Activated T-helper 2 cell treated with anti-CD3 and anti-CD28 coated beads, Interferon-gamma antibody, Interleukin-2, Interleukin-4, amounts not matched to agents 10 μg/mL and 5 μg/mL and 100 μg/mL, durations not matched to agents 14 hours and 24 hours and 36 hours (primary cell): ENCODE measurements around the gene TCEAL8. TPM values are rescaled to one million over a fixed set of nuclear protein-coding genes. Genes with fewer than 3 reads are reported as not detected.
A peak's percentile ranks its signal among the peaks of the same experiment; 100 is the strongest.
"Not testable (repeated sequence)": the region's sequence is repeated elsewhere in the genome, so short reads cannot be mapped to it uniquely, and the experiment has no call there.

Experiments used
- DNase-seq: peaks from one replicate; pipeline ENCODE4 v3.0.0; 2021; ENCODE audit warnings: low spot score
- H3K27ac Mint-ChIP-seq: one replicate; pipeline ENCODE4 v1.8.0; 2021; ENCODE audit warnings: mixed read lengths
- H3K27me3 Mint-ChIP-seq: one replicate; pipeline ENCODE4 v1.8.0; 2021; ENCODE audit warnings: low read depth, mixed read lengths
- H3K36me3 Mint-ChIP-seq: one replicate; pipeline ENCODE4 v1.8.0; 2021; ENCODE audit warnings: low read depth, mixed read lengths
- H3K4me1 Mint-ChIP-seq: one replicate; pipeline ENCODE4 v1.8.0; 2021; ENCODE audit warnings: low read depth, mixed read lengths
- H3K4me3 Mint-ChIP-seq: one replicate; pipeline ENCODE4 v1.8.0; 2021; ENCODE audit warnings: low read depth, mild to moderate bottlenecking, moderate library complexity, mixed read lengths
- H3K9me3 Mint-ChIP-seq: one replicate; pipeline ENCODE4 v1.8.0; 2021; ENCODE audit warnings: mixed read lengths
- intact Hi-C: fragments of 100-400 bp; cut with micrococcal nuclease; formaldehyde crosslinking; loops from one replicate; pipeline ENCODE4 v1.15.1; 2023
- total RNA-seq: library from RNA; stranded (reverse); gene quantifications from 2 replicates; pipeline ENCODE4 v1.2.3, GENCODE V29; 2022

The TCEAL8 gene
- total RNA-seq, 1 donor from 2014 or later, result 30.1 TPM

GRCh38 chrX:103249805-103250204 is 5.2 kb downstream of the TCEAL8 start:
- Mint-ChIP-seq H3K27ac (no peak overlapping the region), H3K4me3 (no peak overlapping the region), H3K9me3 (no peaks in the 10 kb centered on the region), H3K4me1 (peaks cover 9% of the 10 kb centered on the region), H3K27me3 (peaks cover 10% of the 10 kb centered on the region), H3K36me3 (peaks cover 20% of the 10 kb centered on the region)
- no peak for DNase-seq
- intact Hi-C loops, result loop anchor here (5.0 kb wide), 1 partner anchor 437 kb away; the partner anchor contains the start of gene MORF4L2

- intact Hi-C loops, result loop anchor here (1.0 to 5.0 kb wide), 2 partner anchors 37 to 439 kb away; partner anchors contain the start of gene MORF4L2
- peaks cover 8% of the 10 kb centered on the region for H3K36me3 Mint-ChIP-seq
Measured at GRCh38 chrX:103248553-103248952, 6.4 kb downstream of the TCEAL8 start.

GRCh38 chrX:103240155-103240554 is 14.8 kb downstream of the TCEAL8 start:
- H3K4me3 Mint-ChIP-seq, result no peak overlapping the region
- no peak for DNase-seq
- no peaks in the 10 kb centered on the region for H3K9me3 Mint-ChIP-seq
- intact Hi-C loops, result no loop called here
- H3K27me3 Mint-ChIP-seq, result no peaks in the 10 kb centered on the region
- no peak overlapping the region for H3K27ac Mint-ChIP-seq
- no peaks in the 10 kb centered on the region for H3K4me1 Mint-ChIP-seq
- H3K36me3 Mint-ChIP-seq, result no peaks in the 10 kb centered on the region

More at GRCh38 chrX:103248553-103248952, 6.4 kb downstream of the TCEAL8 start:
- no peaks in the 10 kb centered on the region for H3K9me3 Mint-ChIP-seq
- DNase-seq, result no peak
- peaks cover 3% of the 10 kb centered on the region for H3K4me1 Mint-ChIP-seq
- H3K27me3 Mint-ChIP-seq, result peaks cover 10% of the 10 kb centered on the region
- H3K4me3 Mint-ChIP-seq, result no peak overlapping the region
- no peak overlapping the region for H3K27ac Mint-ChIP-seq

GRCh38 chrX:103236296-103236695 is 18.7 kb downstream of the TCEAL8 start:
- Mint-ChIP-seq H3K9me3 (no peaks in the 10 kb centered on the region), H3K27ac (no peak overlapping the region), H3K4me1 (no peaks in the 10 kb centered on the region), H3K27me3 (peaks cover 3% of the 10 kb centered on the region), H3K4me3 (no peak overlapping the region), H3K36me3 (no peaks in the 10 kb centered on the region)
- DNase-seq, result no peak
- intact Hi-C loops, result no loop called here

GRCh38 chrX:103235608-103236007 is 19.3 kb downstream of the TCEAL8 start:
- H3K9me3 Mint-ChIP-seq, DNase-seq, H3K27ac Mint-ChIP-seq, intact Hi-C loops, H3K36me3 Mint-ChIP-seq, H3K4me1 Mint-ChIP-seq, H3K4me3 Mint-ChIP-seq, H3K27me3 Mint-ChIP-seq: not testable (repeated sequence)

- Mint-ChIP-seq H3K27me3 (peaks cover 6% of the 10 kb centered on the region), H3K4me1 (no peaks in the 10 kb centered on the region), H3K4me3 (no peak overlapping the region), H3K36me3 (no peaks in the 10 kb centered on the region), H3K9me3 (no peaks in the 10 kb centered on the region), H3K27ac (no peak overlapping the region)
- DNase-seq, result no peak
- intact Hi-C loops, result no loop called here
Measured at GRCh38 chrX:103234869-103235268, 20.1 kb downstream of the TCEAL8 start.

- Mint-ChIP-seq H3K9me3 (no peaks in the 10 kb centered on the region), H3K27ac (no peak overlapping the region), H3K27me3 (peaks cover 6% of the 10 kb centered on the region), H3K36me3 (no peaks in the 10 kb centered on the region), H3K4me1 (no peaks in the 10 kb centered on the region), H3K4me3 (no peak overlapping the region)
- no peak for DNase-seq
- intact Hi-C loops, result no loop called here
Measured at GRCh38 chrX:103233263-103233662, 21.7 kb downstream of the TCEAL8 start.

GRCh38 chrX:103225918-103226317 is 29.0 kb downstream of the TCEAL8 start:
- H3K27ac Mint-ChIP-seq, H3K4me3 Mint-ChIP-seq, H3K9me3 Mint-ChIP-seq, DNase-seq, H3K4me1 Mint-ChIP-seq, H3K36me3 Mint-ChIP-seq, intact Hi-C loops: not testable (repeated sequence)
- H3K27me3 Mint-ChIP-seq, result peaks cover 37% of the 10 kb centered on the region

- Mint-ChIP-seq H3K4me3 (no peak overlapping the region), H3K36me3 (peaks cover 4% of the 10 kb centered on the region)
Measured at GRCh38 chrX:103220511-103221323, 34.2 kb downstream of the TCEAL8 start.

GRCh38 chrX:103215425-103215991 is 39.4 kb downstream of the TCEAL8 start:
- H3K4me3 Mint-ChIP-seq, result peak overlapping the region; percentile 60
- DNase-seq, result no peak
- no peaks in the 10 kb centered on the region for H3K9me3 Mint-ChIP-seq
- peaks cover 4% of the 10 kb centered on the region for H3K36me3 Mint-ChIP-seq
- H3K27ac Mint-ChIP-seq, result no peak overlapping the region
- intact Hi-C loops, result loop anchor here (2.0 kb wide), 1 partner anchor 39 kb away; the partner anchor contains the start of gene TCEAL8
- H3K4me1 Mint-ChIP-seq, result peaks cover 6% of the 10 kb centered on the region
- peaks cover 10% of the 10 kb centered on the region for H3K27me3 Mint-ChIP-seq

More at GRCh38 chrX:103220511-103221323, 34.2 kb downstream of the TCEAL8 start:
- Mint-ChIP-seq H3K27ac (no peak overlapping the region), H3K27me3 (peaks cover 45% of the 10 kb centered on the region), H3K4me1 (peaks cover 4% of the 10 kb centered on the region), H3K9me3 (no peaks in the 10 kb centered on the region)
- intact Hi-C loops, result no loop called here
- DNase-seq, result no peak

- H3K9me3 Mint-ChIP-seq, result no peaks in the 10 kb centered on the region
- H3K27ac Mint-ChIP-seq, result peak within 1 kb of the TSS; percentile 78
- intact Hi-C loops, result loop anchor here (2.0 kb wide), 1 partner anchor 40 kb away; the partner anchor contains the start of gene TCEAL8
- peaks cover 6% of the 10 kb centered on the region for H3K4me1 Mint-ChIP-seq
- peak within 1 kb of the TSS; percentile 84 for H3K4me3 Mint-ChIP-seq
- peaks cover 4% of the 10 kb centered on the region for H3K36me3 Mint-ChIP-seq
- peak; percentile 73 for DNase-seq
- peaks cover 10% of the 10 kb centered on the region for H3K27me3 Mint-ChIP-seq
Measured at GRCh38 chrX:103214870-103215424, 40.0 kb downstream of the TCEAL8 start, which contains the start of gene BEX4. Gene BEX4 (plus strand): TSS chrX:103215108. CDS start chrX:103216154, 1,046 bp downstream.

- no peak overlapping the region for H3K27ac Mint-ChIP-seq
- peaks cover 2% of the 10 kb centered on the region for H3K27me3 Mint-ChIP-seq
- peaks cover 3% of the 10 kb centered on the region for H3K4me1 Mint-ChIP-seq
- no peaks in the 10 kb centered on the region for H3K9me3 Mint-ChIP-seq
- no peak overlapping the region for H3K4me3 Mint-ChIP-seq
- intact Hi-C loops, result no loop called here
- peaks cover 4% of the 10 kb centered on the region for H3K36me3 Mint-ChIP-seq
- no peak for DNase-seq
Measured at GRCh38 chrX:103212749-103213457, 42.1 kb downstream of the TCEAL8 start.
